Measurements from ENCODE around the gene ALDOC.

The ALDOC gene

DNA sequence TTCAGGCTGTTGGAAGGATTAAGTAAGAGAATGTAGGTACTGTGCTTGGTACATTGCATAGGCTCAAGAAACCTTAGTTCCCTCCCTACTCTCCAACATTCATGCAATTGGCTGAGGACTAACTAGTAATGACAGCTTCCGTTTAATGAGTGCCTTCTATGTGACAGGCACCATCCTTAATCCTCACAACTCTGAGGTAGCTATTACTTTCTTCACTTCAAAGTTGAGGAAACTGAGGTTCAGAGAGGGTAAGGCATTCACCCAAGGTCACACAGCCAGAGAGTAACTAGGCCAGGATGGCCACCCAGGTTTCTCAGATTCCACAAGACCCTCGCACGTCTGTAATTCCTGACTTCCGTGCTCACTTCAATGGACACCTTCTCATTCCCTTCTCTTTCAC, 46.4 kb downstream of the ALDOC start:
- DNase-seq = no peak

- no peak for DNase-seq
Observed at GRCh38 chr17:28529013-28529400, 47.7 kb downstream of the ALDOC start.

- no peak for DNase-seq
Observed at GRCh38 chr17:28528327-28529012, 48.2 kb downstream of the ALDOC start.

GRCh38 chr17:28527859-28528258, 48.8 kb downstream of the ALDOC start:
- DNase-seq = no peak

GRCh38 chr17:28527181-28527681, 49.5 kb downstream of the ALDOC start:
- no peak for DNase-seq

GRCh38 chr17:28526381-28526780, 50.3 kb downstream of the ALDOC start:
- DNase-seq = no peak

DNA sequence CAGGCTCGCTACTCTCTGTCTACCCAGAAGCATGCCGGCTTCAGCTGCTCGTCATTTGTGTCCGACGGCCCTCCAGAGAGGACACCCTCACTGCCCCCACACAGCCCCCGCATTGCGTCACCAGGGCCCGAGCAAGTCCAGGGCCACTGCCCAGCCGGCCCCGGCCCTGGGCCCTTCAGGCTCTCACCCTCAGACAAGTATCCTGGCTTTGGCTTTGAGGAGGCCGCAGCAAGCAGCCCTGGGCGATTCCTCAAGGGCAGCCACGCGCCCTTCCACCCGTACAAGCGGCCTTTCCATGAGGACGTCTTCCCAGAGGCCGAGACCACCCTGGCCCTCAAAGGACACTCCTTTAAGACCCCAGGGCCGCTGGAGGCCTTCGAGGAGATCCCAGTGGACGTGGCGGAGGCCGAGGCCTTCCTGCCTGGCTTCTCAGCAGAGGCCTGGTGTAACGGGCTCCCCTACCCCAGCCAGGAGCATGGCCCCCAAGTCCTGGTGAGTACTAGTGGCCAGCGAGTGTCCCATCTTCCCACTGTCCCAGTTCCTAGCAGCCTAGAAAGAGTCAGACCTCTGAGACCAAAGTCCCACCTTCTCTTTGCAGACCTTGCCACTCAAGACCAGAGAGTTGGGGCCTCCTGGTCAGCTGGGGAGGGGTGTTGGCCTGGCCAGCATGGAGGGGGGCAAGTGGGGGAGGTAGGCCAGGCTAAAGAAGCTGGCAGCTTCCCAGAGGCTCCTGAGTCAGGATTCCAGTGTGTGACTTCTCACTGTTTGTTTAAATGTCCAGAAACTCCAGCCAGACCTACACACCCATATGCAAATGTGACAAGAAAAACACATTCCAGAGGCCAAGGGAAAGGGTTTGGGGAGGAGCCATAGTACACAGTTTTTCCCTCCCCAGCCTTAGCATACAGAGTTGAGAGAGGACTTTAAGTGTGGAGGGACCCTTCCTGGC, 51.9 kb downstream of the ALDOC start:
- DNase-seq = no peak

DNA sequence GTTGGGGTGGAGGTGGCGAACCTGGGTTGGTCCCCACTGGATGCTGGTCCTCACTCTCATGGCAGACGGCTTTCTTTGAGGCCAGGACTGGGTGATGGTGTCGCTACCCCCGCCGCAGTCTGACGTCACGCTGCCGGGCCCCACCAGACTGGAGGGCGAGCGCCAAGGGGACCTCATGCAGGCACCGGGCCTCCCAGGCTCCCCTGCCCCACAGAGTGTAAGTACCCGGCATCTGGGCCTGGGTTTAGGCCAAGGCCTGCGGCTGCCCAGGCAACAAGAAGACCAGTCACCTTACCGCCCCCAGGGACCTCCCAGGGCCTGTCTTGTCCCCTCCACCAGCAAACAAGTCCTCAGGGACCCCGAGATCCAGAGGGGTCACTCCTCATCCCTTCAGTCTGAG, 52.8 kb downstream of the ALDOC start:
- no peak for DNase-seq

- DNase-seq = no peak
Observed at GRCh38 chr17:28523186-28523585, 53.5 kb downstream of the ALDOC start.
